ENCODE data around the gene MEIS3. TPM values are rescaled to one million over a fixed set of nuclear protein-coding genes. Genes with fewer than 3 reads are reported as not detected.

The MEIS3 gene
- total RNA-seq, 1 donor from 2014 or later = 9.4 TPM

DNA sequence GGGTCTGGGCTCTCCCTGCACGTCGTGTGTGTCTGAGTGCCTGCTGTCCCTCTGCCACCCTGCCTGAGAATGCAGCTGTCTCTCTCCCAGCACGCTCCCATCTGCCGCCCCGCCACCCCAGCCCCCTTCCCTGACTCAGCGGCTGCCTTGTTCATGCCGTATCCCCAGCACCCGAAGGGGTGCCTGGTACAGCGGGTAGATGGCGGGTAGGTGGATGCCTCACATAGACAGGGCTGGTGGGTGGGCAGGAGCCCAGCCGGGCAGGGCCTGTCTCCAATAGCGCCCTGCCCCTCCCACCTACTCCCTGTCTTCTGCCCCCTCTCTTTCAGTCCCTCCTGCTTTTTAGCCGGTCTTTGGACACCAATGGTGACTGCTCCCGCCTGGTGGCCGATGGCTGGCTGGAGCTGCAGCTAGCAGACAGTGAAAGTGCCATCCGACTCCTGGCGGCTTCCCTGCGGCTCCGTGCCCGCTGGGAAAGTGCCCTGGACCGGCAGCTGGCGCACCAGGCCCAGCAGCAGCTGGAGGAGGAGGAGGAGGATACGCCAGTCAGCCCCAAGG is 39.9 kb downstream of the MEIS3 start:
- H3K27ac ChIP-seq (ENCODE audit: low read depth, low read length) = no peak overlapping the region
- no peaks in the 10 kb centered on the region for H3K9me3 ChIP-seq (ENCODE audit: control insufficient read depth in 3 of 3, low read length in 3 of 3)
- peaks cover 48 to 61% (median 53%) of the 10 kb centered on the region in 3 donors for H3K36me3 ChIP-seq (ENCODE audit: control insufficient read depth in 3 of 3, insufficient read depth in 3 of 3, low read length in 3 of 3)
- H3K4me1 ChIP-seq (ENCODE audit: control insufficient read depth in 3 of 3, insufficient read depth in 3 of 3, low read length in 3 of 3) = peaks cover 9 to 24% (median 15%) of the 10 kb centered on the region in 3 donors
- no peak overlapping the region for H3K4me3 ChIP-seq (ENCODE audit: low read length in 3 of 3)
- no peaks in the 10 kb centered on the region for H3K27me3 ChIP-seq (ENCODE audit: control insufficient read depth in 3 of 3, insufficient read depth in 3 of 3, low read length in 3 of 3)
- H3K9ac ChIP-seq (ENCODE audit: low read depth in 1 of 3, low read length in 3 of 3) = peak overlapping the region in 1 of 3 donors; percentile 45

DNA sequence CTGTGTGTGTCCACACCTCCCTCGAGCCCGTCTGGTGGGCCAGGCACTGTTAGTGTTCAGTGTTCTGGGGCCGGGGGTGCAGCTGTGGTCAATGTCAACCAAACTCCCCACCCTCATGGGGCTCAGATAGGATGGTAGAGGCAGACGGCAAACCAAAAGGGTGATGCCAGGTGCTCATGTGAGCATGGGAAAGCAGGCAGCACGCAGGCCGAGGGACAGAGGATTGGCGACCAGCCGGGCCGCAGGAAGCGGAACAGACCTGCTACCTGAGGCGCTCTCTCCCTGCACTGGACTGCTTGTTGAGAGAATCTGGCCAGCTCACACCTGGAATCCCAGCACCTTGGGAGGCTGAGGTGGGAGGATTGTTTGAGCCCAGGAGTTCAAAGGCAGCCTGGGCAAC is 41.1 kb downstream of the MEIS3 start:
- H3K27me3 ChIP-seq (ENCODE audit: control insufficient read depth in 3 of 3, insufficient read depth in 3 of 3, low read length in 3 of 3) = no peaks in the 10 kb centered on the region
- no peak overlapping the region for H3K27ac ChIP-seq (ENCODE audit: low read depth, low read length)
- H3K36me3 ChIP-seq (ENCODE audit: control insufficient read depth in 3 of 3, insufficient read depth in 3 of 3, low read length in 3 of 3) = peaks cover 58 to 66% (median 60%) of the 10 kb centered on the region in 3 donors
- H3K4me1 ChIP-seq (ENCODE audit: control insufficient read depth in 3 of 3, insufficient read depth in 3 of 3, low read length in 3 of 3) = peaks cover 9 to 21% (median 15%) of the 10 kb centered on the region in 3 donors
- H3K4me3 ChIP-seq (ENCODE audit: low read length in 3 of 3) = no peak overlapping the region
- no peak overlapping the region for H3K9ac ChIP-seq (ENCODE audit: low read depth in 1 of 3, low read length in 3 of 3)
- no peaks in the 10 kb centered on the region for H3K9me3 ChIP-seq (ENCODE audit: control insufficient read depth in 3 of 3, low read length in 3 of 3)

DNA sequence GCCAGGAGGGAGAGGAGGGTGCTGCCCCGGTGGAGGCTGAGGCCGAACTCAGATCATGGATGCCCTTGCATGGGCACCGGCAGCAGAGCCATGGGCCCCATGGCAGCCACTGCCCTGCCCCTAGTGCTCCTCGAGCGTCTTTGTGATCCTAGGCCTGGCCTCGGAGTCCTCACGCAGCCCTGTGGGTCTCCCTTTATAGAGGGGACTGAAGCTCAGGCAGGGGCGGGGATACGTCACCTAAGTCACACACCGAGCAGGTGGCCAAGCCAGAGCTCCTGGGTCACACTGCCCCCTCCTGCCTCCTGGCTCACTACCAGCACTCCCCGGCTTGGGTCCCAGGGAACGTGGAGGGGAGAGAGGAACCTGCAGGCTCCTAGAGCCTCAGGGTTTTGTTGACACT is 41.5 kb downstream of the MEIS3 start:
- peaks cover 9 to 21% (median 15%) of the 10 kb centered on the region in 3 donors for H3K4me1 ChIP-seq (ENCODE audit: control insufficient read depth in 3 of 3, insufficient read depth in 3 of 3, low read length in 3 of 3)
- no peaks in the 10 kb centered on the region for H3K27me3 ChIP-seq (ENCODE audit: control insufficient read depth in 3 of 3, insufficient read depth in 3 of 3, low read length in 3 of 3)
- H3K27ac ChIP-seq (ENCODE audit: low read depth, low read length) = no peak overlapping the region
- peaks cover 58 to 66% (median 64%) of the 10 kb centered on the region in 3 donors for H3K36me3 ChIP-seq (ENCODE audit: control insufficient read depth in 3 of 3, insufficient read depth in 3 of 3, low read length in 3 of 3)
- no peak overlapping the region for H3K4me3 ChIP-seq (ENCODE audit: low read length in 3 of 3)
- no peak overlapping the region for H3K9ac ChIP-seq (ENCODE audit: low read depth in 1 of 3, low read length in 3 of 3)
- no peaks in the 10 kb centered on the region for H3K9me3 ChIP-seq (ENCODE audit: control insufficient read depth in 3 of 3, low read length in 3 of 3)

DNA sequence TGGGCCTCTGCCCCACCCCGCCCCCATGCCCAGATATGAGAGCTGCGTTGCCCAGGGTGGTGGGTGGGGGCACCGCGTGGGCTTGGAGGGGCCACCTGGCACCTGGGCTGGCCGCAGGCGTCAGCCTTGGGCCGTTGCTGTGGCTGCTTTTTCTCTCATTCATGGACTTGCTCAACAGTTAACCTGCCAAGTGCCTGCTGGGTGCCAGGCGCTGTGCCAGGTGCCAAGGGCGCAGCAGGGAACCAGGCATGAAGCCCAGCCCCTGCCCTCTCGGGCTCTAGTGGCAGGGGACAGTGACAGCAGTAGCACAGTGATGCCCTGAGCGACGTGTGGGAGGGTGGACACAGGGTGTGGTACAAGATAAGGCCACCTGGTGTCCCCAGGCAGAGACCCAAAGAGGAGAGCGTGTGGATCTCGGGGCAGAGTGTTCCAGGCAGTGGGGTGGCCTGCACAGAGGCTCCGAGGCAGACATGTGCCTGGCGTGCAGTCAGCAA is 42.1 kb downstream of the MEIS3 start:
- Histone ChIP-seq H3K27me3 (ENCODE audit: control insufficient read depth in 3 of 3, insufficient read depth in 3 of 3, low read length in 3 of 3) (no peaks in the 10 kb centered on the region), H3K4me1 (ENCODE audit: control insufficient read depth in 3 of 3, insufficient read depth in 3 of 3, low read length in 3 of 3) (peaks cover 9 to 21% (median 15%) of the 10 kb centered on the region in 3 donors), H3K36me3 (ENCODE audit: control insufficient read depth in 3 of 3, insufficient read depth in 3 of 3, low read length in 3 of 3) (peaks cover 60 to 65% (median 64%) of the 10 kb centered on the region in 3 donors), H3K4me3 (ENCODE audit: low read length in 3 of 3) (no peak overlapping the region), H3K9ac (ENCODE audit: low read depth in 1 of 3, low read length in 3 of 3) (no peak overlapping the region), H3K9me3 (ENCODE audit: control insufficient read depth in 3 of 3, low read length in 3 of 3) (no peaks in the 10 kb centered on the region), H3K27ac (ENCODE audit: low read depth, low read length) (no peak overlapping the region)

DNA sequence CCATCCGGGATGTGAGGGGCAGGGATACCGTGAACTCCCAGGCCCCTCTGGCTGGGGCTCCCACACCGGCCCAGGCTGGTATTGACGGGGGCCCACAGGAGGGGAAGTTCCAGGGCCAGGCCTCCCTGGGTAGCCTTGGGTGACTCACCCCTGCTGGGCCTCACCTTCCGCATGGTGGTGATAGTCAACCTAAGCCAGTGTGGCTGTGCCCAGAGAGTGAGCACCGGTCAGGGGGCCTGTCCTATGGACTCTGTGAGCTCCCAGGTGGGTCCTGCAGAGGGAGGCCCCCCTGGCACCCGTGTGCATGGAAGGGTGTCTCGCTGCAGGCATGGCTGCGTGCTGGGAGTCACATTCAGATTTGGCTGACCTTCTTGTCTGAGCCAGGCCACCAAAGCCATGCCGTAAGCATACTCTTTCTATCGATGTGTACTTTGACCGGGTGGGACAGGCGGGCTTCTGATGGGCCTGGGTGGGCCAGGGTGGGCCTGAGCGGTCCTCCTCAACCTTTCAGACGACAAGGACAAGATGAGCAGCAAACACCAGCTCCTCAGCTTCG is 42.7 kb downstream of the MEIS3 start:
- Histone ChIP-seq H3K4me1 (ENCODE audit: control insufficient read depth in 3 of 3, insufficient read depth in 3 of 3, low read length in 3 of 3) (peaks cover 9 to 21% (median 15%) of the 10 kb centered on the region in 3 donors), H3K36me3 (ENCODE audit: control insufficient read depth in 3 of 3, insufficient read depth in 3 of 3, low read length in 3 of 3) (peaks cover 58 to 59% (median 59%) of the 10 kb centered on the region in 3 donors), H3K9ac (ENCODE audit: low read depth in 1 of 3, low read length in 3 of 3) (no peak overlapping the region), H3K4me3 (ENCODE audit: low read length in 3 of 3) (no peak overlapping the region), H3K9me3 (ENCODE audit: control insufficient read depth in 3 of 3, low read length in 3 of 3) (no peaks in the 10 kb centered on the region), H3K27ac (ENCODE audit: low read depth, low read length) (no peak overlapping the region), H3K27me3 (ENCODE audit: control insufficient read depth in 3 of 3, insufficient read depth in 3 of 3, low read length in 3 of 3) (no peaks in the 10 kb centered on the region)

DNA sequence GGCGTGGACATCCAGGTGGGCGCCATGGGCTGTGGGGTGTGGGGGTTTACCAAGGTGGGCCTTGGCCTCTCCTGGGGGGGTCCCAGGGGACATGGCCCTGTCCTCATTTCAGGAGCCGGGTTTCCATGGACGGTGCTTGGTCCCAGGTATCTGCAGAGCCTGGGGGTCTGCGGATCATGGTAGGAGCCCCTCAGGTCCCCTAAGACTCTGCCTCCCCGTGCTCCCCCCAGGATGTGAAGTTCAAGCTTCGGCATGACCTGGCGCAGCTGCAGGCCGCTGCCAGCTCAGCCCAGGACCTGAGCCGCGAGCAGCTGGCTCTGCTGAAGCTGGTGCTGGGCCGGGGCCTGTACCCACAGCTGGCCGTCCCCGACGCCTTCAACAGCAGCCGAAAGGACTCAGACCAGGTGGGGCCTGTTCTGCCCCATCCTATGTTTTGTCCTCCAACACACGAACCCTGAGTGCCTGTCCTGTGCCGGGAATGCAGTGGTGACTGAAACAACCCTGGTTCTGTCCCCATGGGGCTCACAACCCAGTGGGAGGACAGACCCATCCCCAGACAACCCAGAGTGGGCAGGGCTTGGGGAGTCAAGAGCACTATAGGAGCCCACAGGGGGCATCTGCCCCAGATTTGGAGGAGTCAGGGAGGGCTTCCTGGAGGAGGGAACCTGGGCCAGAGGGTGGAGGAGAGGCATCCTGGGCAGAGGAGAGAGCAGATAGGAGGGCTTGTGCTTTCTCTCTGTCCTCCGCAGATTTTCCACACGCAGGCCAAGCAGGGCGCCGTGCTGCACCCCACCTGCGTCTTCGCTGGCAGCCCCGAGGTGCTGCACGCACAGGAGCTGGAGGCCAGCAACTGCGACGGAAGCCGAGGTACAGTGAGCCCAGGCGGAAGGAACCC is 43.4 kb downstream of the MEIS3 start:
- peaks cover 54 to 57% (median 57%) of the 10 kb centered on the region in 3 donors for H3K36me3 ChIP-seq (ENCODE audit: control insufficient read depth in 3 of 3, insufficient read depth in 3 of 3, low read length in 3 of 3)
- no peak overlapping the region for H3K27ac ChIP-seq (ENCODE audit: low read depth, low read length)
- H3K9me3 ChIP-seq (ENCODE audit: control insufficient read depth in 3 of 3, low read length in 3 of 3) = no peaks in the 10 kb centered on the region
- H3K4me3 ChIP-seq (ENCODE audit: low read length in 3 of 3) = no peak overlapping the region
- no peak overlapping the region for H3K9ac ChIP-seq (ENCODE audit: low read depth in 1 of 3, low read length in 3 of 3)
- H3K27me3 ChIP-seq (ENCODE audit: control insufficient read depth in 3 of 3, insufficient read depth in 3 of 3, low read length in 3 of 3) = no peaks in the 10 kb centered on the region
- peaks cover 9 to 21% (median 15%) of the 10 kb centered on the region in 3 donors for H3K4me1 ChIP-seq (ENCODE audit: control insufficient read depth in 3 of 3, insufficient read depth in 3 of 3, low read length in 3 of 3)

DNA sequence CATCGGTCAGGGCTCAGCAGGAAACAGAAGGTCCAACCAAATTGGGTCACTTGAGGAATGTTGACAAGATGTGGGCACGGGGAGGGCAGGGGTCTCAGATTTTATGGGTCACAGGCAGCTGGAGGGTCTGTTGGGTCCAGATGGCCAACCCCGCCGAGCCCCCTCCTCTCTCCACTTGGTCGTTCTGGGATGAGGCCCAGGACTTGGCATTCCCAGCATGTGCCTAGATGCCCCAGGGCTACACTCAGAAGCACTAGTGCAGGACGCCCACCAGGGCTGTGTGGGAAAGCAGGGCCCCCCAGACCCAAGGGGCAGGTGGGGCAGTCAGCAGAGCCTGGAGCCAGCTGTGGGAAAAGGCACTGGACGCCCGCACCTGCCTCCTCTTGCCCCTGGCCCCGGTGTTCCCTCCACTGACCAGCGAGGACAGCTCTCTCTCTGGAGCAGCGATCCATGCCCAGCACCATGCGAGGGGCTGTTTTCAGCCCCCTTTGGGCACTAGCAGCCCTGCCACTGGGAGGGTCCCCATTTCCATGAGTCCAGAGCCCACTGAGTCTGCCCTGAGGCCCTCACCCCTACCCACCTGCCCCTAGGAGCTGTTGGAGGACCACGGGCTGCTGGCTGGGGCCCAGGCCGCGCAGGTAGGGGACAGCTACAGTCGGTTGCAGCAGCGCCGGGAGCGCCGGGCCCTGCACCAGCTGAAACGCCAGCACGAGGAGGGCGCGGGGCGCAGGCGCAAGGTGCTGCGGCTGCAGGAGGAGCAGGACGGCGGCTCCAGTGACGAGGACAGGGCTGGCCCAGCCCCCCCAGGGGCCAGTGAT is 44.2 kb downstream of the MEIS3 start:
- no peaks in the 10 kb centered on the region for H3K27me3 ChIP-seq (ENCODE audit: control insufficient read depth in 3 of 3, insufficient read depth in 3 of 3, low read length in 3 of 3)
- H3K9ac ChIP-seq (ENCODE audit: low read depth in 1 of 3, low read length in 3 of 3) = no peak overlapping the region
- no peaks in the 10 kb centered on the region for H3K9me3 ChIP-seq (ENCODE audit: control insufficient read depth in 3 of 3, low read length in 3 of 3)
- H3K4me3 ChIP-seq (ENCODE audit: low read length in 3 of 3) = no peak overlapping the region
- H3K36me3 ChIP-seq (ENCODE audit: control insufficient read depth in 3 of 3, insufficient read depth in 3 of 3, low read length in 3 of 3) = peaks cover 54 to 56% (median 55%) of the 10 kb centered on the region in 3 donors
- H3K27ac ChIP-seq (ENCODE audit: low read depth, low read length) = no peak overlapping the region
- peaks cover 9 to 21% (median 13%) of the 10 kb centered on the region in 3 donors for H3K4me1 ChIP-seq (ENCODE audit: control insufficient read depth in 3 of 3, insufficient read depth in 3 of 3, low read length in 3 of 3)

DNA sequence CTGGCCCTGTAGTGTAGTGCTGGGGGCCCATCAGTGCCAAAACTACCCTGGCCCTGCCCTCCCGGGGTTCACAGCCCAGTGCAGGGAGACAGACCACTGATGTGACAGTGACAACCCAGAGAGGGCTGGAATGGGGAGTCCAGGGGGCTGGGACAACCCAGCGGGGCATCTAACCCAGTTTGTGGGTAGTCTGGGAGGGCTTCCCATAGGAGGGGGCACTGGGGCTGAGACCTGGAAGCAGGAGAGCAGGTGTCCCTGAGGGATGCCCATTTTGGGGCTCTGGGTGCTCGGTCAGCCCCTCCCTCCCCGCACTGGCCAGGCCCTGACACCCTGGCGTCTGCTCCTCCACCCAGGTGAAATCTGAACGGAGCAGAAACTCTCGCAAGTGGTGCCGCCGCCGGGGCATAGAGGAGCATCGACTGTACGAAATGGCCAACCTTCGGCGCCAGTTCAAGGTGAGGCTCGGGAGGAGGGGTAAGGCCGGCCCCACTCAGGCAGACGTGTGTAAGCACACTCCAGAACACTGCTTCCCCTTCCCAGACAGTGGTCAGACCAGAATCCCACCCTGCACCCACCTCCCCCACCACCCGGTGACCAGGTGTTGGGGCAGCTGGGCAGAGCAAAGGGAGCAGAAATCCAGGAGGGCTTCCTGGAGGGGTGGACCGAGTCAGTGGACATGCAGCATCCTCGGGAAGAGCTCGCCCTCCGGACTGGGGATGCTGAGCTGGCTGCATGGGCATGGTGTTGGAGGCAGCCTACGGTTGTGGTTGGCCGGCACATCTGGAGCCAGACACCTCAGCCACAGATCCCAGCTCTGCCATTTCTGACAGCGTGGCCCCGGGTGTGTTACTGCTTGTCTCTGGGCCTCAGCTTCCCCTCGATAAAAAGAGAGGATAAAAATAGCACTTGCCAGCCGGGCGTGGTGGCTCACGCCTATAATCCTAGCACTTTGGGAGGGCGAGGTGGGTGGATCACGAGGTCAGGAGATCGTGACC is 45.8 kb downstream of the MEIS3 start:
- H3K27ac ChIP-seq (ENCODE audit: low read depth, low read length) = no peak overlapping the region
- peaks cover 61 to 65% (median 65%) of the 10 kb centered on the region in 3 donors for H3K36me3 ChIP-seq (ENCODE audit: control insufficient read depth in 3 of 3, insufficient read depth in 3 of 3, low read length in 3 of 3)
- no peaks in the 10 kb centered on the region for H3K27me3 ChIP-seq (ENCODE audit: control insufficient read depth in 3 of 3, insufficient read depth in 3 of 3, low read length in 3 of 3)
- H3K4me1 ChIP-seq (ENCODE audit: control insufficient read depth in 3 of 3, insufficient read depth in 3 of 3, low read length in 3 of 3) = peaks cover 0 to 10% (median 7%) of the 10 kb centered on the region in 3 donors
- H3K9me3 ChIP-seq (ENCODE audit: control insufficient read depth in 3 of 3, low read length in 3 of 3) = no peaks in the 10 kb centered on the region
- H3K4me3 ChIP-seq (ENCODE audit: low read length in 3 of 3) = no peak overlapping the region
- H3K9ac ChIP-seq (ENCODE audit: low read depth in 1 of 3, low read length in 3 of 3) = no peak overlapping the region
